Fibroblast of the aortic adventitia (primary cell): ENCODE measurements around the gene SLCO3A1. TPM values are rescaled to one million over a fixed set of nuclear protein-coding genes. Genes with fewer than 3 reads are reported as not detected.

Experiments
- DNase-seq: peaks from one replicate; pipeline ENCODE4 v3.0.0-alpha.2; 2010; ENCODE audit warnings: low read depth
- H3K4me3 ChIP-seq: 2 replicates; pipeline ENCODE4 v1.5.1; 2011; ENCODE audit warnings: low read depth, mild to moderate bottlenecking, control low read depth, low read length, moderate library complexity
- CTCF ChIP-seq: IDR thresholded peaks from 2 replicates; pipeline ENCODE4 v1.5.1; 2011; ENCODE audit warnings: mild to moderate bottlenecking, low read length, control low read depth, inconsistent platforms; ENCODE audit not compliant: insufficient read depth
- total RNA-seq: library from RNA; depleted of rRNA; stranded (reverse); fragments of >200 nt; gene quantifications from 2 replicates; pipeline ENCODE4 v1.2.3, GENCODE V29; 2012; ENCODE audit warnings: low replicate concordance

SLCO3A1 gene
- total RNA-seq, 1 donor: 8.9 TPM

GRCh38 chr15:91885054-91885453 is 31.5 kb downstream of the SLCO3A1 start:
- no peak for DNase-seq
- H3K4me3 ChIP-seq: no peak overlapping the region
- no peak for TF ChIP-seq CTCF

DNA sequence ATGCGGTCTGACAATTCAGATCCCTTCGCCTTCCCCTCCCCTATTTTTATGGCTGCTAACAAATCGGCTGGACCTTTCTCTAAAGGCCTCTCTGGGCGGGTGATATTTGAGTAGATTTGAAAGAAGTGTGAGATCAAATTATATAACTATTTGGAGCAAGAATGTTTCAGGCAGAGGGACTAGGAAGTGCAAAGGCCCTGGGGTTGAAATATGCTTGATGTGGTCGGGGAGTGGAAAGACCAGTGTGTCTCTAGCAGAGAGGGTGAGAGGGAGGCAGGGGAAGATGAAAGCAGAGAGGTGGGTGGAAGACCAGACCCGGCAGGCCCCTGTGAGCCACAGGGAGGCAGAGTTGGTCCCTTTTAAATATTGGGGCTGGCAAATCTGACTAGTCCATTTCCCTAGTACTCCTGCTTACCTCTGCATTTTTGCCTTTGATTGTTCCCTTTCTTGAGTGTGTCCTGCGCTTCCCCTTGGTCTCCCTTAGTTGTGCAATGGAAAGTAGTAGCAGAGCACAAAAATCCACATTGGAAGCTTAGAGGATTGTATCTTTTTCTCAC is 32.3 kb downstream of the SLCO3A1 start:
- no peak for DNase-seq
- no peak for TF ChIP-seq CTCF
- H3K4me3 ChIP-seq: no peak overlapping the region

GRCh38 chr15:91886878-91887277 is 33.4 kb downstream of the SLCO3A1 start:
- TF ChIP-seq CTCF: no peak
- H3K4me3 ChIP-seq: no peak overlapping the region
- no peak for DNase-seq

GRCh38 chr15:91887321-91887720 is 33.8 kb downstream of the SLCO3A1 start:
- H3K4me3 ChIP-seq: no peak overlapping the region
- DNase-seq: no peak
- no peak for TF ChIP-seq CTCF

GRCh38 chr15:91887921-91888373 is 34.4 kb downstream of the SLCO3A1 start:
- no peak overlapping the region for H3K4me3 ChIP-seq
- peak; percentile 40 for DNase-seq
- no peak for TF ChIP-seq CTCF

DNA sequence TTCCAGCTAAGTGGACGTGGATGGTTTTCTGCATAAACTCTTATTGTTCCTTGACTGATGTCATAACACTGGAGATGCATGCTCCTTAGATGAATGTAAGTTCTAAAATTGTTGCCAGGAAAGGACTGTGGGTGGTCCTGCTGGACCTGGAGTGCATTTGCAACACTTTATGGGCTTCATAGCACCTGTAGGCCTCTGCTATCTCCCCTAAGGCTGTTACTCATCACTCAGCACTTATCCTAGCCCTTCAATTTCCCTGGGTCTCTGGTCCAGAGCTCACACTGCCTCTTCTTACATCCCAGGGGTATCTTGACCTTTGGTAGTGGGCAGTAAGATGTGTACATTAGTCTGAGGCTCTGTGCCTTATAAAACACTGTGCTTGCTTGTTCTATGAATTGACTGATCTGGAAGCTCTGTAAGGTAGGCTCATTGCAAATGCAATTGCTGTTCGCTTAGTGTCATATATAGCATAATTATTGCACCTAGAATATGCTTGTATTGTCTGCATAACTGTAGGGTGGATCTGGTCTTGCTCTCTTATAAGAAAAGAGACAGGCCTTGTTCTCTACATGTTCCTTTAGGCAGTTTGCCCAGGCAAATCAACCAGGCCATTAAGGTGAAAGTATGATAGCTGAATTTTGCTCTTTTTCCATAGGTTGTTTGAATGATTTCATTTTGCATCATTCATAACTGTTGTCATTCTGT is 35.8 kb downstream of the SLCO3A1 start:
- H3K4me3 ChIP-seq: no peak overlapping the region
- DNase-seq: no peak
- no peak for TF ChIP-seq CTCF
